Muscle of leg (tissue), 11 donors: ENCODE measurements around the gene DNAH5. TPM values are rescaled to one million over a fixed set of nuclear protein-coding genes. Genes with fewer than 3 reads are reported as not detected.
A peak's percentile ranks its signal among the peaks of the same experiment; 100 is the strongest.

Experiments
- DNase-seq: peaks from one replicate; pipeline ENCODE4 v3.0.0; 2013
- H3K27ac ChIP-seq: one replicate; pipeline ENCODE4 v1.5.1; 2013; ENCODE audit warnings: mild to moderate bottlenecking, low read length, control low read depth
- H3K27me3 ChIP-seq: one replicate; pipeline ENCODE4 v1.6.1; 2013; ENCODE audit warnings: low read length; ENCODE audit not compliant: control insufficient read depth, insufficient read depth
- H3K36me3 ChIP-seq: one replicate; pipeline ENCODE4 v1.6.1; 2013; ENCODE audit warnings: low read length; ENCODE audit not compliant: control insufficient read depth, insufficient read depth
- H3K4me1 ChIP-seq: one replicate; pipeline ENCODE4 v1.6.1; 2013; ENCODE audit warnings: low read length; ENCODE audit not compliant: control insufficient read depth, insufficient read depth
- H3K4me3 ChIP-seq: one replicate; pipeline ENCODE4 v1.5.1; 2013; ENCODE audit warnings: low read length, control low read depth
- H3K9me3 ChIP-seq: replicated peaks from 2 replicates; pipeline ENCODE4 v1.6.1; 2013; ENCODE audit warnings: low read depth, low read length; ENCODE audit not compliant: control insufficient read depth
- WGBS: methylation state at CpG from one replicate; pipeline ENCODE4 v1.1.5; 2013; ENCODE audit warnings: missing lambda C conversion rate; ENCODE audit not compliant: insufficient coverage; 5-methylcytosine and 5-hydroxymethylcytosine counted together
- polyA plus RNA-seq, 8 donors: library from polyadenylated mRNA; unstranded; fragments of 120-200 nt; gene quantifications; one replicate each; pipeline versions ENCODE4 v1.2.1 to v1.2.3, GENCODE V29; 2013; ENCODE audit warnings: inconsistent platforms in 1 of 8, low replicate concordance in 1 of 8; ENCODE audit not compliant: insufficient read length in 8 of 8, insufficient read depth in 1 of 8
- total RNA-seq: library from RNA; stranded (reverse); fragments of 120-200 nt; gene quantifications from one replicate; pipeline ENCODE4 v1.2.4, GENCODE V29; 2013

The DNAH5 gene
- total and polyA plus RNA-seq, 9 donors = 0.35 to 1.7 (median 0.52) TPM

DNA sequence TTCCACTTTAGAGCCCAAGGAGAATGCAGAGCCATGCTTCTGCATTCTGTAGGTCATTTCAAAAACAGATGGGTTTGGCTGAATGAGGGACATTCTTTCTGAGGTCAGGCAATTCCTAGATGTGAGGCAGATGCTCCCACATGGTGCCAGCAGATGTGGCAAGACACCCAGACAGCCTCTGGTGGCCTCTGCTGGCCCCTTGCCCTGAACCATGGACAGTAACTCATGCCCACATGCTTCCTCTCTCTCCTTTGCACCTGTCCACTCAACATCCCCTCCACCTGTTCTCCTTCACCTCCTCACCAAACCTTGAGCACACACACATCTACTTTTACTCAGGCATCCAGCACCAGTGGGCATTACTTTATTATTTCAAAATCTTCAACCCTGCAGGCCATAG lies 252.3 kb downstream of the DNAH5 start:
- no peaks in the 10 kb centered on the region for H3K36me3 ChIP-seq
- H3K27me3 ChIP-seq = no peaks in the 10 kb centered on the region
- no peak overlapping the region for H3K27ac ChIP-seq
- DNase-seq = no peak
- no peaks in the 10 kb centered on the region for H3K9me3 ChIP-seq
- H3K4me3 ChIP-seq = no peak overlapping the region
- H3K4me1 ChIP-seq = no peaks in the 10 kb centered on the region

DNA sequence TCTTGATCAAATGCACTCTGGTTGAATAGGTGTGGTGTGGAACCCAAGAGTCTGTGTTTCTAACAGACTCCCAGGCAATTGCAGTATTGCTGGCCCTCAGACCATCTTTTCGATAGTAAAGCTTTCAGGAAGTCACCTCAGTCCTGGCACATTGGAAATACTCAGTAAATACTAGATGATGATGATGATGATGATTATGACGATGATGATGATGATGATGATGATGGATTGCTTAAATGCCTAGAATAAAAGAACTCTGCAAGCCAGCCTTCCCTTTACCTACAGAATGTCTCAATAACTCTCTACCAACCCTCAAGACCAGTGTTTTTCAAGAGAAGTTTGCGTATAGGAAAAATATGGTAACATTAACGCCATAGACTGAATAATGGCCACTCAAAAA lies 268.0 kb downstream of the DNAH5 start:
- no peaks in the 10 kb centered on the region for H3K9me3 ChIP-seq
- DNase-seq = no peak
- no peaks in the 10 kb centered on the region for H3K27me3 ChIP-seq
- H3K27ac ChIP-seq = no peak overlapping the region
- no peaks in the 10 kb centered on the region for H3K4me1 ChIP-seq
- no peak overlapping the region for H3K4me3 ChIP-seq
- H3K36me3 ChIP-seq = no peaks in the 10 kb centered on the region
- WGBS = no CpG with 5 or more reads among the region's 4 CpGs

DNA sequence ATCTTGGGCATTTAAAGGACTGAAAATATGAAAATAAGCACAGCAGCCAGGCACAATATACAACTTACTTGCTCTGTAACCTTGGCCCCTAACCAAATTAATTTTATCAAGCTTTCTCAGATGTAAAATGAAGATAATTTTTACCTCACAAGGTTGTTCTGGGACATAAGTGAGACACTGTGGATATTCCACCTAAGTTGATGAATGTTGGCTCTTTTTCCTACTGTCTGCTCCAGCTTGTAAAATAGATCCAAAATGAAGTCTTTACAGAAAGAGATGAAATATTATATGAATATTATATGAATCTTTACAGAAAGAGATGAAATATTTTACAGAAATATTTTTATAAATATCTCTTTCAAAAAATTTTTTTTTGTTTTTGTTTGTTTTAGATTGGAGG lies 270.1 kb downstream of the DNAH5 start:
- no peaks in the 10 kb centered on the region for H3K4me1 ChIP-seq
- H3K27me3 ChIP-seq = no peaks in the 10 kb centered on the region
- no peaks in the 10 kb centered on the region for H3K36me3 ChIP-seq
- no peaks in the 10 kb centered on the region for H3K9me3 ChIP-seq
- no peak overlapping the region for H3K27ac ChIP-seq
- peak; percentile 55 for DNase-seq
- no peak overlapping the region for H3K4me3 ChIP-seq

DNA sequence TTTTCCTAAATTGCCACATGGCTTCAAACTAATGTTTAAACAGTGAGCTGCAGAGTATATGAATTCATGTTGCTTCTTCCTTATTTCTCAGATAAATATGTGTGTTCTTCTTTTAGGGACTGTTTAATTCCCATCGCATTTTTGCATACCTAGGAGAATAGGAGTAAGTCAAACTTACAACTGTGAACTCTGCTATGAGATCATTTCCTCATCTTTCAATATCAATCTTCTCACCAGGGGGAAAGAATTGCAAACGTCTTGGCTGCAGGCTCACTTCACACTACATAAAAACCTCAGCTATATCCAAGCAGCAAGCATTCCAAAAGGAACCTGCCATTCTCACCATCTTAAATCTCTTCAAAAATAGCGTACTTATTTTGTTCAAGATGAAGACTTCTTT lies 271.0 kb downstream of the DNAH5 start:
- Histone ChIP-seq H3K9me3 (no peaks in the 10 kb centered on the region), H3K4me3 (no peak overlapping the region), H3K4me1 (no peaks in the 10 kb centered on the region), H3K27me3 (no peaks in the 10 kb centered on the region), H3K27ac (no peak overlapping the region), H3K36me3 (no peaks in the 10 kb centered on the region)
- 0% methylated on average over 1 of the region's 3 CpGs for WGBS
- DNase-seq = peak; percentile 83

DNA sequence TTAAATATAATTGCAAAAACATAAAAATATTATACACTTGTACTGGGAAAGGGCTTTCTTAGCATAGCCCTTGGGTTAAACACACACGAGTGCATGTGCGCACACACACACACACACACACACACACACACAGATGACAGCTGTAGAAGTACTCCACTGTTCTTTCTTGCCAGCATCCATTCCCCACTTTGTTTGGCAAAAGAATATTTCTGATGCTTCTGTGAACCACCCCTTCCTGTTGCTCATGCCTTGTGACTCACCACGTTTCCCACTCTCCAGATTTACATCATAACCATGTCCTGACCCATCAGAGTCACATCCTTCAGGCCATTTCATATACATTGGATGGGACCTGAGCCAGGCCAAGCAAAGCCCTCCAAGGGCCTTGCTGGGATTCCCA lies 280.1 kb downstream of the DNAH5 start:
- Histone ChIP-seq H3K4me1 (no peaks in the 10 kb centered on the region), H3K27me3 (no peaks in the 10 kb centered on the region), H3K36me3 (no peaks in the 10 kb centered on the region), H3K9me3 (no peaks in the 10 kb centered on the region), H3K4me3 (no peak overlapping the region), H3K27ac (no peak overlapping the region)
- WGBS = 39% methylated on average over 3 of the region's 3 CpGs
- DNase-seq = peak; percentile 36

DNA sequence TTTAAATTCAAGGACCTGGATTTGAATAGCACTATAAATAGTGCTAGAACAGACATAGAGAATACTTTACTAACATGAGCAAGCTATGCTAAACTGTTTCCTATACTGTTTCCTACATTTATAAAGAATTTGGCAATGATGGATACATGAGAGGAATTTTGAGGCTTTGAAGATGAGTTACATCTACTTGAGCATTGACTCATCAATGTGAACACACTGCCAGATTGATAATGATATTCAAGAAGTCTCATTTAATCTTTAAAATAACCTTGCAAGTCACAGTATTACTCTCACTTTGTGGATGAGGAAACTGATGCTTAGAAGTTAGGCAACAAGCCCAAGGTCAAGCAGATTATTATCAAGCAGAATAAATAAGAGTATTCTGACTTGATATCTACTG lies 281.9 kb downstream of the DNAH5 start:
- H3K4me3 ChIP-seq = no peak overlapping the region
- no peaks in the 10 kb centered on the region for H3K4me1 ChIP-seq
- H3K27ac ChIP-seq = no peak overlapping the region
- no peaks in the 10 kb centered on the region for H3K27me3 ChIP-seq
- DNase-seq = no peak
- H3K36me3 ChIP-seq = no peaks in the 10 kb centered on the region
- H3K9me3 ChIP-seq = no peaks in the 10 kb centered on the region

DNA sequence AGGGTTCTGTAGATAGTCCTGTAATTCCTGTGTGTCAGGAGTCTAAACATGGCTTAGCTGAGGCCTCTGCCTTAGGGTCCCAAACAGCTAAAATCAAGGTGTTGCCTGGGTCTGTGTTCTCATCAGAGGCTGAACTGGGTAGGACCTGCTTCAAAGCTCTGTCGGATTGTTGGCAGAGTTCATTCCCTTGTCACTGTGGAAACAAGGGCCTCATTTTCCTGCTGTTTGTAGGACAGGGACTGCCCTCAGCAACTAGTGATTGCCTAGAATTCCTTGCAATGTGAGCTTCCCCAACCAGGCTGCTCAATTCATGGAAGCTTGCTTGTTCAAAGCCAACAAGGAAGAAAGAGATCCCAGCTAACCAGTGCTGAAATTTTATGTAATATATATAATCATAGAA lies 283.2 kb downstream of the DNAH5 start:
- Histone ChIP-seq H3K27me3 (no peaks in the 10 kb centered on the region), H3K27ac (no peak overlapping the region), H3K9me3 (no peaks in the 10 kb centered on the region), H3K36me3 (no peaks in the 10 kb centered on the region), H3K4me3 (no peak overlapping the region), H3K4me1 (no peaks in the 10 kb centered on the region)
- WGBS = 44% methylated on average over 1 of the region's 1 CpG
- no peak for DNase-seq

DNA sequence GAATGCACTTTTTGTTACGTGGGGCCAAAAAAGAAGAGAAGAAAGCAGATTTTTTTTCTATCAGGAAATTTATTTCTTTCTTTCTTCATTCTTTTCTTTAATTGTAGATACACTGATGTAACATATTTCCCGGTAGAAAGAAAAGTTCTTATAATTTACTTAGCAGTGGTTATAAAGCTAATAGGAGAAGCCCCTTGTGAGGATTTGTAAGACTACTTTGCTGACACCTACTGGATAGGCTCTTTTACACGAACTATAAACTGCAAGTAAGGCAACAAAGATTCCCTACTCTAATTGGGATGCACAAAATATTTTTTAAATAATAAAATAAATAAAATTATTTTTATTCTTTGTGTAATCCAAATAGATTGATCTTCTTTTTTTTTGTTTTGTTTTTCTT lies 284.4 kb downstream of the DNAH5 start:
- Histone ChIP-seq H3K4me3 (no peak overlapping the region), H3K27me3 (no peaks in the 10 kb centered on the region), H3K9me3 (no peaks in the 10 kb centered on the region), H3K27ac (no peak overlapping the region), H3K4me1 (no peaks in the 10 kb centered on the region), H3K36me3 (no peaks in the 10 kb centered on the region)
- no CpG with 5 or more reads among the region's 3 CpGs for WGBS
- peak; percentile 14 for DNase-seq

DNA sequence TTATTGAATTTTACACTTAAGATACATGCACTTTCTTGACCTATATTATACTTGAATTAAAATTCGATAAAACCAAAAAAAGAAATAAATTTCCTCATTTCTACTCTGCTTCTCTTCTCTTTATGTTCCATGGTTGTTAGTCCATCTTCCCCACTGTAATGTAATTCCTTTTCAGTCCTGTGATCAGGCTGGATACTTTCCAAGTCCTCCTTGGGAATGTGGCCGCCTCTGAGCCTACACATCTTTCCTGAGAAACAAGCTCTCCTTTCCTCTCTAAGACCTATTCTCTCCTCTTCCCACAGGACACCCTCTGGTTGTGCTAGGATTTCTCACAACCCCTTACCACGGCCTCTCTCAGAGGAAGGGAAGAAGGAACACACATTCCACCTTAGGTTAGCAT lies 285.1 kb downstream of the DNAH5 start:
- no peak overlapping the region for H3K4me3 ChIP-seq
- no peak overlapping the region for H3K27ac ChIP-seq
- no CpG with 5 or more reads among the region's 3 CpGs for WGBS
- peak; percentile 17 for DNase-seq
- H3K27me3 ChIP-seq = no peaks in the 10 kb centered on the region
- H3K4me1 ChIP-seq = no peaks in the 10 kb centered on the region
- H3K9me3 ChIP-seq = no peaks in the 10 kb centered on the region
- no peaks in the 10 kb centered on the region for H3K36me3 ChIP-seq

DNA sequence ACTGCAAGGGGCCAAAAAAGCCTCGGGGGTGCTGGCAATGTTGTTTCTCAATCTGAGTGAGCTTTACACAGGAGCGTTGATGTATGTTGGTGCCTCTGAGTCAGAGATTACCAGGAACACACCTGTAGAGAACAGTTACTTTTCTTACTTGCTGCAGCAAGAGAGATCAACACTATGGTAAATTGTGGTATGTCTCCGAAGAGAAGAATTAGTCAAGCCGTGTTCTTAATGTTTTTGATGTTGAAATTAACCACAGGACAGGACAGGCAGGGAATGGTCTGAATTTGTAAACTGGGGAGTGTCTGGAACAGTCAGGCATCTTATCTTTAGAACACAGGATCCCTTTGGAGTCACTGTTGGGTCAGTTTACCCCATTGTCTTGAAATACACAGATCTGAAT lies 285.7 kb downstream of the DNAH5 start:
- Histone ChIP-seq H3K4me3 (no peak overlapping the region), H3K36me3 (no peaks in the 10 kb centered on the region), H3K27me3 (no peaks in the 10 kb centered on the region), H3K27ac (no peak overlapping the region), H3K9me3 (no peaks in the 10 kb centered on the region), H3K4me1 (no peaks in the 10 kb centered on the region)
- DNase-seq = no peak
- 69% methylated on average over 3 of the region's 4 CpGs for WGBS

DNA sequence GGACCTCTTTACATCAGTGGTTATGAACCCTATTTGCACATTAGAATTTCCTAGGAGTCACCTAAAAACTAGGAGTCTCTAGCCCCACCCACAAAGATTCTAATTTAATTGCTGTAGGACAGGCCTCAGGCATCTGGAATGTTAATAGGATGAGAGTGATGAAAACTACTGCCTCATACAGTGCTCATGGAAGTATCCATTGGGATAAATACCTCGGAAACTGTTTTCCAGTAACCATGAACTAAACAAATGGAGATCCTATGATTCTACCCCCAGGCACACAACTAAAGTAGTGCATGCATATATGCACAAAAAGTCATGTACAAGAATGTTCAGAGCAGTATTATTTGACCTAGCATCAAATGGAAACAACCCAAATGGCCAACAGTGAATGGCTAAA lies 286.3 kb downstream of the DNAH5 start:
- Histone ChIP-seq H3K9me3 (no peaks in the 10 kb centered on the region), H3K27ac (no peak overlapping the region), H3K4me3 (no peak overlapping the region), H3K27me3 (no peaks in the 10 kb centered on the region), H3K4me1 (no peaks in the 10 kb centered on the region), H3K36me3 (no peaks in the 10 kb centered on the region)
- no peak for DNase-seq
- WGBS = no CpG with 5 or more reads among the region's 1 CpG
